Myometrial cell (primary cell): ENCODE measurements around the gene OR8B3. TPM values are rescaled to one million over a fixed set of nuclear protein-coding genes. Genes with fewer than 3 reads are reported as not detected.

Experiments used
- total RNA-seq: library from RNA; depleted of rRNA; stranded (reverse); fragments of >200 nt; gene quantifications from 2 replicates; pipeline ENCODE4 v1.2.3, GENCODE V29; 2015

The OR8B3 gene, protein sequence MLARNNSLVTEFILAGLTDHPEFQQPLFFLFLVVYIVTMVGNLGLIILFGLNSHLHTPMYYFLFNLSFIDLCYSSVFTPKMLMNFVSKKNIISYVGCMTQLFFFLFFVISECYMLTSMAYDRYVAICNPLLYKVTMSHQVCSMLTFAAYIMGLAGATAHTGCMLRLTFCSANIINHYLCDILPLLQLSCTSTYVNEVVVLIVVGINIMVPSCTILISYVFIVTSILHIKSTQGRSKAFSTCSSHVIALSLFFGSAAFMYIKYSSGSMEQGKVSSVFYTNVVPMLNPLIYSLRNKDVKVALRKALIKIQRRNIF
- not detected in 2 replicates for total RNA-seq

DNA sequence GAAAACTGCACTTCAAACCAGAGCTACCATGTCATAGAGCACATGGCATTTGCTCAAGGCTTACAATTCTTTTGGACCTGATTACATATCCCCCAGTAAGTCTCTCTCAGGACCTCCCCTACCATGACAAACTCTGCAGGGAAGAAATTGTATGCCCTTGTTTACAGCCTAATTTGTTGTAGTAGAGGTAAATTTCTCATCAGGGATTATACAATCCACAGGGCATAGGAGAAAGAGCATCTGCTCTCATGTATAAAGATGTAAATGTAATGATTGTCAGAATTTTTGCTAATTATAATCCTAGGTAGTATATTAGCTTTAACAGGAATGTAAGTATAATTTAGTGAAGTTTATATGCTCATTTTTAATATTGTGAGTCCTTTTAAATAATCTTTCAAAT, at the start of gene OR8B3:
Gene OR8B3, minus strand, starts transcription at position 101 of the 400 bp plus-strand sequence. CDS start 1,673 bp downstream, outside the sequence.

DNA sequence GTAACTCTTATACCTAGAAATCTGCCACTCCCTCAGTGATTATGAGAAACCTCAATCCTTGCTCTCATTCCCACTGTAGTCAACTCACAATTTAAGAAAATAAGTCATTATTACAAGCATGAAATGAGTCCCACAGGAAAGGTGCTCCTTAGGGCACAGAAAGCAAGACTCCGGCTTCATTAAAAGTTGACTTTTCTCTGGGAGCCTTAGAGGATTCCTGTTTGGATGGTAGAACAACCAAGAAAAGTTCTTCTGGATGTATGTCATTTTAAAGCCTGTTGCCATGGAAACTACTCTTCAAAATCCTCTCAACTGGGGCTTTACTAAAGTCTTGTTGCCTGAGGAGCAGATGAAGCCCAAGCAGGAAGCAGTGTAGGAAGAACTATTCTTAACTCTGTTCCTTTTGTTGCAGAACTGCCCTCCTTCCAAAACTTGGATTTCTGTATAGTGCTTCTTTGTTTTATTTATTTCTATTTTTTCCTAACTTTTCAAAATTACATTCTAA, 46.9 kb upstream of the OR8B3 start, which contains the start of gene OR8B8:
Gene OR8B8, minus strand, starts transcription at position 51 of the 505 bp plus-strand sequence. CDS start 4,611 bp downstream, outside the sequence.

DNA sequence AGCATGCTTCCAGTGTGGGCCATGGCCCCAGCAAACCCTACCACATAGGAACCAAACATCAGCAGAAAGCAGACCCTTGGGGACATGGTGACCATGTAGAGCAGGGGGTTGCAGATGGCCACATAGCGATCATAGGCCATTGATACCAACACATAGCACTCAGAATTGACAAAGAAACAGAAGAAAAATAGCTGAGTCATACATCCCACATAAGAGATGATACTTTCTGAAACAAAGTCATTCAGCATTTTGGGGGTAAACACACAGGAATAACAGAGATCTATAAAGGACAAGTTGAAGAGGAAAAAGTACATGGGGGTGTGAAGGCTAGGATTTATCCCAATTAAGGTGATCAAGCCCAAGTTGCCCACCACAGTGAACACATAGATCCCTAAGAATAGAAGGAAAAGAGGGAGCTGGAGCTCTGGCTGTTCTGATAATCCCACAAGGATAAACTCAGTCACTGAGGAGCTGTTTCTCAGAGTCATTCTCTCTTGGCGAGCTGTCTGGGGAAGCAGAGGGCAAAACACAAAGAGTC, 25.6 kb upstream of the OR8B3 start, which contains the start of gene OR8B4:
Gene OR8B4, minus strand, starts transcription at position 488 of the 538 bp plus-strand sequence. Its CDS starts 0 bp downstream, at position 488.

DNA sequence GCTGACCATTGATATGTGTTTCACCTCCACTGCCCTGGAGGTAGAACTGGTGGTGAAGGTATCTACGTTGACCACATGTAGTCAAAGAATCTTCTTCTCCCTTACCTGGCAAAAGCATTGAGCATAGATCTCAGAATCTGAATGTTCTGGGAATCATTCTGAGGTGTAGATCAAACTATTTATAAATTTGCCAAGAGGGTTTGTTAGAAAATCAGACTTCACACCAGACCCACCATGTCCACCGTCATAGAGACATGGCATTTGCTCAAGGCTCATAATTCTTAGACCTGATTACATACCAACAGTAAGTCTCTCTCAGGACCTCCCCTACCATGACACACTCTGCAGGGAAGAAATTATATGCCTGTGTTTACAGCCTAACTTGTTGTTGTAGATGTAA, 14.4 kb downstream of the OR8B3 start, which contains the start of gene OR8B2:
Gene OR8B2, minus strand, starts transcription at position 101 of the 400 bp plus-strand sequence. CDS start 1,156 bp downstream, outside the sequence.

Other genes starting within 250 kb of the OR8B3 start
- not detected in 2 replicates for gene OR10D3, start 215.7 kb downstream of the OR8B3 start, total RNA-seq
- gene OR8G1, start 157.9 kb downstream of the OR8B3 start, total RNA-seq, result not detected in 2 replicates
- not detected in 2 replicates for gene OR8G5, start 142.6 kb downstream of the OR8B3 start, total RNA-seq
- not detected in 2 replicates for gene OR8D1, start 85.1 kb downstream of the OR8B3 start, total RNA-seq
- not detected in 2 replicates for gene OR8D2, start 78.8 kb downstream of the OR8B3 start, total RNA-seq
- not detected in 2 replicates for gene OR8B2, start 14.5 kb downstream of the OR8B3 start, total RNA-seq
- not detected in 2 replicates for gene OR8B4, start 25.8 kb upstream of the OR8B3 start, total RNA-seq
- not detected in 2 replicates for gene OR8B8, start 46.7 kb upstream of the OR8B3 start, total RNA-seq
- not detected in 2 replicates for gene OR8B12, start 144.6 kb upstream of the OR8B3 start, total RNA-seq
- gene OR8A1, start 171.0 kb upstream of the OR8B3 start, total RNA-seq, result not detected in 2 replicates
- not detected in 2 replicates for gene PANX3, start 212.4 kb upstream of the OR8B3 start, total RNA-seq
- gene TBRG1, start 223.8 kb upstream of the OR8B3 start, total RNA-seq, result 29.2 and 29.4 TPM in 2 replicates